Liver (tissue), 9 donors: Measurements from ENCODE around the gene FAM120AOS. TPM values are rescaled to one million over a fixed set of nuclear protein-coding genes. Genes with fewer than 3 reads are reported as not detected.

Source experiments
- DNase-seq: peaks from one replicate; pipeline ENCODE4 v3.0.0-alpha.2; 2017; ENCODE audit warnings: low spot score
- H3K27ac ChIP-seq, 2 donors: one replicate each; pipeline ENCODE4 v1.7.0; 2013; ENCODE audit warnings: inconsistent platforms in 2 of 2, low read length in 2 of 2, control low read depth in 1 of 2, low read depth in 1 of 2, mild to moderate bottlenecking in 1 of 2
- H3K27me3 ChIP-seq, 4 donors: one replicate each; pipeline versions ENCODE4 v1.6.1 to v1.7.0; 2013; ENCODE audit warnings: low read length in 3 of 4, inconsistent platforms in 1 of 4, mild to moderate bottlenecking in 1 of 4, moderate library complexity in 1 of 4; ENCODE audit not compliant: control insufficient read depth in 4 of 4, insufficient read depth in 4 of 4
- H3K36me3 ChIP-seq, 4 donors: one replicate each; pipeline versions ENCODE4 v1.6.1 to v1.7.0; 2013; ENCODE audit warnings: low read length in 3 of 4, mild to moderate bottlenecking in 3 of 4, low read depth in 1 of 4, moderate library complexity in 1 of 4; ENCODE audit not compliant: control insufficient read depth in 4 of 4, insufficient read depth in 3 of 4
- H3K4me1 ChIP-seq, 4 donors: one replicate each; pipeline versions ENCODE4 v1.6.1 to v1.7.0; 2013; ENCODE audit warnings: low read length in 3 of 4, mild to moderate bottlenecking in 3 of 4, moderate library complexity in 1 of 4; ENCODE audit not compliant: control insufficient read depth in 4 of 4, insufficient read depth in 4 of 4
- H3K4me3 ChIP-seq, 3 donors: one replicate each; pipeline versions ENCODE4 v1.6.1 to v1.7.0; 2013; ENCODE audit warnings: low read length in 3 of 3, control low read depth in 1 of 3, low read depth in 1 of 3, mild to moderate bottlenecking in 1 of 3
- H3K9ac ChIP-seq, 2 donors: one replicate each; pipeline ENCODE4 v1.7.0; 2013; ENCODE audit warnings: low read length in 2 of 2, mild to moderate bottlenecking in 2 of 2, moderate library complexity in 2 of 2, control low read depth in 1 of 2, low read depth in 1 of 2
- H3K9me3 ChIP-seq, 4 donors: one replicate each; pipeline versions ENCODE4 v1.6.1 to v1.7.0; 2013; ENCODE audit warnings: low read length in 3 of 4; ENCODE audit not compliant: control insufficient read depth in 4 of 4
- EGR1 ChIP-seq, 2 donors: IDR thresholded peaks; 2 replicates each; pipeline ENCODE4 v1.6.1; 2016 to 2018; ENCODE audit warnings: antibody characterized with exemption in 2 of 2, low read depth in 2 of 2
- FOXA1 ChIP-seq: IDR thresholded peaks from 2 replicates; pipeline ENCODE4 v1.6.1; 2016; ENCODE audit warnings: antibody characterized with exemption
- FOXA2 ChIP-seq: IDR thresholded peaks from 2 replicates; pipeline ENCODE4 v1.6.1; 2016; ENCODE audit warnings: antibody characterized with exemption
- GABPA ChIP-seq, 2 donors: IDR thresholded peaks in 1 of 2; conservative IDR thresholded peaks in 1 of 2; 2 replicates each; pipeline ENCODE4 v1.6.1; 2016; ENCODE audit warnings: antibody characterized with exemption in 2 of 2, mild to moderate bottlenecking in 1 of 2, moderate library complexity in 1 of 2
- HNF4G ChIP-seq: IDR thresholded peaks from 2 replicates; pipeline ENCODE4 v1.6.1; 2016; ENCODE audit warnings: antibody characterized with exemption
- JUND ChIP-seq, 2 donors: IDR thresholded peaks; 2 replicates each; pipeline ENCODE4 v1.6.1; 2016; ENCODE audit warnings: antibody characterized with exemption in 2 of 2
- RAD21 ChIP-seq, 2 donors: IDR thresholded peaks; 2 replicates each; pipeline ENCODE4 v1.6.1; 2016; ENCODE audit warnings: antibody characterized with exemption in 2 of 2, mild to moderate bottlenecking in 2 of 2
- RXRA ChIP-seq, 2 donors: IDR thresholded peaks; 2 replicates each; pipeline ENCODE4 v1.6.1; 2017 to 2018; ENCODE audit warnings: antibody characterized with exemption in 2 of 2, mild to moderate bottlenecking in 1 of 2
- SP1 ChIP-seq: IDR thresholded peaks from 2 replicates; pipeline ENCODE4 v1.6.1; 2018; ENCODE audit warnings: antibody characterized with exemption, mild to moderate bottlenecking
- TAF1 ChIP-seq: conservative IDR thresholded peaks from 2 replicates; pipeline ENCODE4 v1.6.1; 2016; ENCODE audit warnings: antibody characterized with exemption, mild to moderate bottlenecking
- WGBS: extraction: QIAGEN DNeasy Blood & Tissue Kit; methylation state at CpG from one replicate; pipeline ENCODE4 v1.1.7; 2013; 5-methylcytosine and 5-hydroxymethylcytosine counted together
- polyA plus RNA-seq, 2 donors: library from polyadenylated mRNA; stranded (reverse) in 1 of 2; unstranded in 1 of 2; fragments of 200-250 nt in 1 of 2; fragments of >200 nt in 1 of 2; fragmentation: Nextera tagmentation in 1 of 2; extraction: Ambion mirVana in 1 of 2; gene quantifications; one replicate each; pipeline versions ENCODE4 v1.2.1 to v1.2.3, GENCODE V29; 2013 to 2015
- total RNA-seq, 2 donors: library from RNA; depleted of rRNA; stranded (reverse); fragments of >200 nt; gene quantifications; one replicate each; pipeline ENCODE4 v1.2.3, GENCODE V29; 2014
- TF ChIP-seq, protein P1 (sequence below): IDR thresholded peaks from 2 replicates; pipeline ENCODE4 v1.6.1; 2016; ENCODE audit warnings: antibody characterized with exemption, mild to moderate bottlenecking
- TF ChIP-seq, protein P2 (sequence below): IDR thresholded peaks from 2 replicates; pipeline ENCODE4 v1.6.1; 2016; ENCODE audit warnings: antibody characterized with exemption
- TF ChIP-seq, protein P3 (sequence below): IDR thresholded peaks from 2 replicates; pipeline ENCODE4 v1.6.1; 2016; ENCODE audit warnings: antibody characterized with exemption
- TF ChIP-seq, protein P4 (sequence below): IDR thresholded peaks from 2 replicates; pipeline ENCODE4 v1.6.1; 2016; ENCODE audit warnings: antibody characterized with exemption
- donor health status: healthy.
- donor health status: healthy.
- donor health status: healthy.
- donor health status: healthy.
- donor health status: healthy.

The FAM120AOS gene
- total and polyA plus RNA-seq, 4 donors = 16.4 to 25.0 (median 17.3) TPM

DNA sequence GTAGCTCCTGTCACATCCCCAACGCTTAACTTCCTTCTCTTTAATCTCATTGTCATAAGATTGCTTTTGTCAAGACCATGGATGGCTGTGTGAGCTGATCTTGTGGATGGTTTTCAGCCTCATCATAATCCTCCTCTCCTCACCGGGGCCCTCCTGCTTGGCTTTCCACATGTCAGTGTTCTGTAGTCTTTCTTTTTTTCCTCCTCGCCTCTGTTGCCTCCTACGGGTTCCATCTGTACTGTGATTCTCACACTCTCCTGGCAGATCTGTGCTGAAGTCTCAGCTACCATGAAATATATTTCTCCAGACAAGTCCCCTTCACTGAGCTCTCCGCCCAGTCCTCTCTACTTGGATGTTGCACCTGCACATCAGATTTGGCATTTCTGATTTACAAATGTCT lies 34.9 kb upstream of the FAM120AOS start (continued):
- TF ChIP-seq, protein P1, sequence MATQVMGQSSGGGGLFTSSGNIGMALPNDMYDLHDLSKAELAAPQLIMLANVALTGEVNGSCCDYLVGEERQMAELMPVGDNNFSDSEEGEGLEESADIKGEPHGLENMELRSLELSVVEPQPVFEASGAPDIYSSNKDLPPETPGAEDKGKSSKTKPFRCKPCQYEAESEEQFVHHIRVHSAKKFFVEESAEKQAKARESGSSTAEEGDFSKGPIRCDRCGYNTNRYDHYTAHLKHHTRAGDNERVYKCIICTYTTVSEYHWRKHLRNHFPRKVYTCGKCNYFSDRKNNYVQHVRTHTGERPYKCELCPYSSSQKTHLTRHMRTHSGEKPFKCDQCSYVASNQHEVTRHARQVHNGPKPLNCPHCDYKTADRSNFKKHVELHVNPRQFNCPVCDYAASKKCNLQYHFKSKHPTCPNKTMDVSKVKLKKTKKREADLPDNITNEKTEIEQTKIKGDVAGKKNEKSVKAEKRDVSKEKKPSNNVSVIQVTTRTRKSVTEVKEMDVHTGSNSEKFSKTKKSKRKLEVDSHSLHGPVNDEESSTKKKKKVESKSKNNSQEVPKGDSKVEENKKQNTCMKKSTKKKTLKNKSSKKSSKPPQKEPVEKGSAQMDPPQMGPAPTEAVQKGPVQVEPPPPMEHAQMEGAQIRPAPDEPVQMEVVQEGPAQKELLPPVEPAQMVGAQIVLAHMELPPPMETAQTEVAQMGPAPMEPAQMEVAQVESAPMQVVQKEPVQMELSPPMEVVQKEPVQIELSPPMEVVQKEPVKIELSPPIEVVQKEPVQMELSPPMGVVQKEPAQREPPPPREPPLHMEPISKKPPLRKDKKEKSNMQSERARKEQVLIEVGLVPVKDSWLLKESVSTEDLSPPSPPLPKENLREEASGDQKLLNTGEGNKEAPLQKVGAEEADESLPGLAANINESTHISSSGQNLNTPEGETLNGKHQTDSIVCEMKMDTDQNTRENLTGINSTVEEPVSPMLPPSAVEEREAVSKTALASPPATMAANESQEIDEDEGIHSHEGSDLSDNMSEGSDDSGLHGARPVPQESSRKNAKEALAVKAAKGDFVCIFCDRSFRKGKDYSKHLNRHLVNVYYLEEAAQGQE = no peak
- TF ChIP-seq GABPA (IDR thresholded peaks at IDR 0.05 in 1 of 2, conservative IDR thresholded peaks at IDR 0.05 in 1 of 2) (no peak), FOXA2 (no peak)
- TF ChIP-seq, protein P2, sequence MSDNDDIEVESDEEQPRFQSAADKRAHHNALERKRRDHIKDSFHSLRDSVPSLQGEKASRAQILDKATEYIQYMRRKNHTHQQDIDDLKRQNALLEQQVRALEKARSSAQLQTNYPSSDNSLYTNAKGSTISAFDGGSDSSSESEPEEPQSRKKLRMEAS = no peak

GRCh38 chr9:93486268-93486667 lies 32.9 kb upstream of the FAM120AOS start:
- H3K4me1 ChIP-seq = peaks cover 0 to 1% (median 0%) of the 10 kb centered on the region in 4 donors
- H3K27ac ChIP-seq = no peak overlapping the region
- H3K9ac ChIP-seq = no peak overlapping the region
- H3K9me3 ChIP-seq = no peaks in the 10 kb centered on the region
- no peak overlapping the region for H3K4me3 ChIP-seq
- H3K36me3 ChIP-seq = peaks cover 1 to 17% (median 10%) of the 10 kb centered on the region in 4 donors
- no peaks in the 10 kb centered on the region for H3K27me3 ChIP-seq
- TF ChIP-seq SP1 (no peak), FOXA2 (no peak), FOXA1 (no peak), RAD21 (IDR thresholded peaks at IDR 0.05) (no peak), RXRA (IDR thresholded peaks at IDR 0.05) (no peak), EGR1 (IDR thresholded peaks at IDR 0.05; ENCODE audit: low read depth in 2 of 2) (no peak), GABPA (IDR thresholded peaks at IDR 0.05 in 1 of 2, conservative IDR thresholded peaks at IDR 0.05 in 1 of 2) (no peak), HNF4G (no peak), TAF1 (no peak), JUND (IDR thresholded peaks at IDR 0.05) (no peak)
- TF ChIP-seq, protein P3, sequence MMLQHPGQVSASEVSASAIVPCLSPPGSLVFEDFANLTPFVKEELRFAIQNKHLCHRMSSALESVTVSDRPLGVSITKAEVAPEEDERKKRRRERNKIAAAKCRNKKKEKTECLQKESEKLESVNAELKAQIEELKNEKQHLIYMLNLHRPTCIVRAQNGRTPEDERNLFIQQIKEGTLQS = no peak
- TF ChIP-seq, protein P4, sequence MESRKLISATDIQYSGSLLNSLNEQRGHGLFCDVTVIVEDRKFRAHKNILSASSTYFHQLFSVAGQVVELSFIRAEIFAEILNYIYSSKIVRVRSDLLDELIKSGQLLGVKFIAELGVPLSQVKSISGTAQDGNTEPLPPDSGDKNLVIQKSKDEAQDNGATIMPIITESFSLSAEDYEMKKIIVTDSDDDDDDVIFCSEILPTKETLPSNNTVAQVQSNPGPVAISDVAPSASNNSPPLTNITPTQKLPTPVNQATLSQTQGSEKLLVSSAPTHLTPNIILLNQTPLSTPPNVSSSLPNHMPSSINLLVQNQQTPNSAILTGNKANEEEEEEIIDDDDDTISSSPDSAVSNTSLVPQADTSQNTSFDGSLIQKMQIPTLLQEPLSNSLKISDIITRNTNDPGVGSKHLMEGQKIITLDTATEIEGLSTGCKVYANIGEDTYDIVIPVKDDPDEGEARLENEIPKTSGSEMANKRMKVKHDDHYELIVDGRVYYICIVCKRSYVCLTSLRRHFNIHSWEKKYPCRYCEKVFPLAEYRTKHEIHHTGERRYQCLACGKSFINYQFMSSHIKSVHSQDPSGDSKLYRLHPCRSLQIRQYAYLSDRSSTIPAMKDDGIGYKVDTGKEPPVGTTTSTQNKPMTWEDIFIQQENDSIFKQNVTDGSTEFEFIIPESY = no peak
- TF ChIP-seq, protein P1 = no peak
- DNase-seq = no peak
- 98% methylated on average over 1 of the region's 1 CpG for WGBS
